Endothelial cell of umbilical vein (primary cell): ENCODE results near the gene CDT1. TPM values are rescaled to one million over a fixed set of nuclear protein-coding genes. Genes with fewer than 3 reads are reported as not detected.

ENCODE experiments used
- BruUV-seq: library from RNA; stranded (reverse); fragments of 400-500 nt; replicated peaks from 2 replicates; lab custom pipeline; 2021; lab: Mats Ljungman, UMichigan
- CTCF ChIA-PET: fragments of 300-600, 350-600 bp; sonication (Branson Sonifier 250); formaldehyde crosslinking; loops from one replicate; lab custom pipeline; 2021; ENCODE audit warnings: antibody characterized with exemption, inconsistent platforms; lab: Charles Lee
- POLR2A ChIA-PET: fragments of 300-600, 350-600 bp; sonication (Branson Sonifier 250); formaldehyde crosslinking; loops from one replicate; lab custom pipeline; 2021; ENCODE audit warnings: antibody characterized with exemption, inconsistent platforms; lab: Charles Lee
- DNase-seq: peaks from one replicate; pipeline ENCODE4 v3.0.0-alpha.2; 2011; ENCODE audit warnings: low read depth, low spot score
- FAIRE-seq: peaks from 2 replicates; lab custom pipeline; 2011; peaks lifted over from hg19 to GRCh38; lab: Jason Lieb, UNC
- H2AFZ ChIP-seq: 2 replicates; pipeline ENCODE4 v1.6.0; 2012; ENCODE audit warnings: low read depth, low read length, control low read depth, inconsistent platforms
- H3K27ac ChIP-seq: 2 replicates; pipeline ENCODE4 v1.5.1; 2011; ENCODE audit warnings: low read depth, mild to moderate bottlenecking, control low read depth, low read length, moderate library complexity; ENCODE audit not compliant: insufficient read depth
- H3K27me3 ChIP-seq, 2 experiments: 2 replicates each; pipeline versions ENCODE4 v1.6.0 to v1.6.1; 2011; ENCODE audit warnings: low read length in 2 of 2, mixed read lengths in 1 of 2; ENCODE audit not compliant: control insufficient read depth in 2 of 2, insufficient read depth in 2 of 2
- H3K36me3 ChIP-seq, 2 experiments: 2 replicates in 1 of 2; 3 replicates in 1 of 2; pipeline ENCODE4 v1.5.1; 2011; ENCODE audit warnings: low read length in 2 of 2, mild to moderate bottlenecking in 1 of 2, moderate library complexity in 1 of 2; ENCODE audit not compliant: control insufficient read depth in 2 of 2, insufficient read depth in 2 of 2; ENCODE audit errors: extremely low read depth in 1 of 2
- H3K4me1 ChIP-seq: 3 replicates; pipeline ENCODE4 v1.5.1; 2011; ENCODE audit warnings: mild to moderate bottlenecking, low read length; ENCODE audit not compliant: control insufficient read depth, insufficient read depth; ENCODE audit errors: extremely low read depth
- H3K4me2 ChIP-seq: 2 replicates; pipeline ENCODE4 v1.6.1; 2011; ENCODE audit warnings: low read length, control low read depth, mixed read lengths; ENCODE audit not compliant: insufficient read depth
- H3K4me3 ChIP-seq, 3 experiments: fragments of 200-600 bp in 1 of 3; sonication (generic), shearing (Covaris generic) in 1 of 3; replicated peaks in 1 of 3; 2 replicates each; pipeline ENCODE4 v1.5.1; 2011 to 2016; ENCODE audit warnings: control low read depth in 3 of 3, low read length in 3 of 3, mild to moderate bottlenecking in 2 of 3, inconsistent platforms in 1 of 3, low read depth in 1 of 3, moderate library complexity in 1 of 3; ENCODE audit not compliant: insufficient read depth in 1 of 3
- H3K79me2 ChIP-seq: 2 replicates; pipeline ENCODE4 v1.6.0; 2012; ENCODE audit warnings: low read length, inconsistent platforms; ENCODE audit not compliant: control insufficient read depth, insufficient read depth
- H3K9ac ChIP-seq: replicated peaks from 2 replicates; pipeline ENCODE3; 2011; ENCODE audit warnings: low read length, control low read depth; ENCODE audit not compliant: insufficient read depth; ENCODE audit errors: extremely low read depth
- H3K9me1 ChIP-seq: replicated peaks from 3 replicates; pipeline ENCODE4 v1.6.0; 2011; ENCODE audit warnings: mild to moderate bottlenecking, low read length; ENCODE audit not compliant: control insufficient read depth, insufficient read depth; ENCODE audit errors: extremely low read depth
- H3K9me3 ChIP-seq: replicated peaks from 2 replicates; pipeline ENCODE4 v1.5.1; 2012; ENCODE audit warnings: low read length, inconsistent platforms; ENCODE audit not compliant: control insufficient read depth, insufficient read depth
- H4K20me1 ChIP-seq: replicated peaks from 2 replicates; pipeline ENCODE3; 2011; ENCODE audit warnings: mild to moderate bottlenecking, low read length; ENCODE audit not compliant: control insufficient read depth, insufficient read depth; ENCODE audit errors: extremely low read depth
- EZH2 ChIP-seq: IDR thresholded peaks from 2 replicates; pipeline ENCODE4 v1.6.1; 2012; ENCODE audit warnings: borderline replicate concordance, low read depth, mild to moderate bottlenecking, moderate library complexity, low read length, inconsistent platforms; ENCODE audit not compliant: severe bottlenecking
- FOS ChIP-seq: IDR thresholded peaks from 2 replicates; pipeline ENCODE4 v1.6.1; 2011; ENCODE audit warnings: mild to moderate bottlenecking, low read length, moderate library complexity, borderline replicate concordance; ENCODE audit not compliant: insufficient read depth
- GATA2 ChIP-seq: IDR thresholded peaks from 2 replicates; pipeline ENCODE4 v1.7.0; 2011; ENCODE audit warnings: low read depth, mild to moderate bottlenecking, moderate library complexity, mixed read lengths, low read length; ENCODE audit not compliant: insufficient read length, insufficient read depth
- JUN ChIP-seq: IDR thresholded peaks from 2 replicates; pipeline ENCODE4 v1.6.1; 2011; ENCODE audit warnings: borderline replicate concordance, low read depth; ENCODE audit not compliant: insufficient read length, insufficient read depth
- MYC ChIP-seq: IDR thresholded peaks from one replicate; pipeline ENCODE4 v1.6.1; 2011; ENCODE audit warnings: mild to moderate bottlenecking, low read depth, low read length
- POLR2A ChIP-seq: IDR thresholded peaks from 2 replicates; pipeline ENCODE4 v1.6.1; 2012; ENCODE audit warnings: low read depth, mild to moderate bottlenecking, control low read depth, low read length
- POLR2AphosphoS5 ChIP-seq: IDR thresholded peaks from 2 replicates; pipeline ENCODE4 v1.6.1; 2012; ENCODE audit warnings: low read depth, mild to moderate bottlenecking, control low read depth, low read length, moderate library complexity; ENCODE audit not compliant: insufficient read depth
- dilution Hi-C: fragments of 300-500 bp; cut with MboI; formaldehyde crosslinking; loops from one replicate; pipeline ENCODE4 v1.15.0; 2019; ENCODE audit warnings: low sequenced_read_pairs; ENCODE audit not compliant: extremely low pct_ligation_motif_present
- intact Hi-C: fragments of 100-400 bp; cut with micrococcal nuclease; formaldehyde crosslinking; loops from one replicate; pipeline ENCODE4 v1.10.0; 2022
- polyA plus RNA-seq, 4 experiments: library from polyadenylated mRNA; depleted of rRNA in 3 of 4; stranded (reverse) in 3 of 4; unstranded in 1 of 4; fragments of >200 nt; gene quantifications; 2 replicates each; pipeline versions ENCODE4 v1.2.1 to v1.2.3, GENCODE V29; 2011 to 2012; ENCODE audit warnings: missing spikeins in 1 of 4
- total RNA-seq: library from RNA; stranded (reverse); gene quantifications from 2 replicates; pipeline ENCODE4 v1.2.3, GENCODE V29; 2021
- TF ChIP-seq, protein P1 (sequence below), 2 donors: IDR thresholded peaks; 1 replicate in 1 of 2; 2 replicates in 1 of 2; pipeline ENCODE4 v1.5.1; 2011; ENCODE audit warnings: low read length in 2 of 2, mild to moderate bottlenecking in 2 of 2, moderate library complexity in 2 of 2, control low read depth in 1 of 2, inconsistent platforms in 1 of 2, low read depth in 1 of 2; ENCODE audit not compliant: insufficient read depth in 1 of 2; ENCODE audit errors: extremely low read depth in 1 of 2
- TF ChIP-seq, protein P2 (sequence below): IDR thresholded peaks from 2 replicates; pipeline ENCODE4 v1.6.1; 2011; ENCODE audit not compliant: insufficient read depth, insufficient read length

The CDT1 gene
- total and polyA plus RNA-seq, 2 donors (not counting 3 experiments of a cell fraction or from before 2014, with no cell fraction given), result 15.6 to 30.6 TPM

DNA sequence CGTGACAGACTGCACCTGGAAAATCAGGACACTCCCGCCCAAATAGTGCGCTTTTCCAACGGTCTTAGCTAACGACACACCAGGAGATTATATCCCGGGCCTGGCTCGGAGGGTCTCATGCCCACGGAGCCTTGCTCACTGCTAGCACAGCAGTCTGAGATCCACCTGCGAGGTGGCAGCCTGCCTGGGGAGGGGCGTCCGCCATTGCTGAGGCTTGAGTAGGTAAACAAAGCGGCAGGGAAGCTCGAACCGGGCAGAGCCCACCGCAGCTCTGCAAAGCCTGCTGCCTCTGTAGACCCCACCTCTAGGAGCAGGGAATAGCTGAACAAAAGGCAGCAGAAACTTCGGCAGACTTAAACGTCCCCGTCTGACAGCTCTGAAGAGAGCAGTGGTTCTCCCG lies 48.0 kb downstream of the CDT1 start:
- Histone ChIP-seq H3K27me3 (no peaks in the 10 kb centered on the region), H3K9ac (no peak overlapping the region), H3K4me1 (no peaks in the 10 kb centered on the region), H3K4me3 (no peak overlapping the region), H3K27ac (no peak overlapping the region), H3K4me2 (no peak overlapping the region), H3K9me3 (no peaks in the 10 kb centered on the region), H2AFZ (no peak overlapping the region), H4K20me1 (no peaks in the 10 kb centered on the region), H3K36me3 (peaks cover 0 to 5% of the 10 kb centered on the region in 2 experiments), H3K79me2 (peaks cover 4% of the 10 kb centered on the region), H3K9me1 (no peaks in the 10 kb centered on the region)
- BruUV-seq, result no TSS peak
- POLR2A ChIA-PET, result no interaction called here
- TF ChIP-seq POLR2A (no peak), GATA2 (no peak), FOS (no peak), EZH2 (no peak), POLR2AphosphoS5 (no peak), MYC (no peak), JUN (no peak)
- TF ChIP-seq, protein P1, sequence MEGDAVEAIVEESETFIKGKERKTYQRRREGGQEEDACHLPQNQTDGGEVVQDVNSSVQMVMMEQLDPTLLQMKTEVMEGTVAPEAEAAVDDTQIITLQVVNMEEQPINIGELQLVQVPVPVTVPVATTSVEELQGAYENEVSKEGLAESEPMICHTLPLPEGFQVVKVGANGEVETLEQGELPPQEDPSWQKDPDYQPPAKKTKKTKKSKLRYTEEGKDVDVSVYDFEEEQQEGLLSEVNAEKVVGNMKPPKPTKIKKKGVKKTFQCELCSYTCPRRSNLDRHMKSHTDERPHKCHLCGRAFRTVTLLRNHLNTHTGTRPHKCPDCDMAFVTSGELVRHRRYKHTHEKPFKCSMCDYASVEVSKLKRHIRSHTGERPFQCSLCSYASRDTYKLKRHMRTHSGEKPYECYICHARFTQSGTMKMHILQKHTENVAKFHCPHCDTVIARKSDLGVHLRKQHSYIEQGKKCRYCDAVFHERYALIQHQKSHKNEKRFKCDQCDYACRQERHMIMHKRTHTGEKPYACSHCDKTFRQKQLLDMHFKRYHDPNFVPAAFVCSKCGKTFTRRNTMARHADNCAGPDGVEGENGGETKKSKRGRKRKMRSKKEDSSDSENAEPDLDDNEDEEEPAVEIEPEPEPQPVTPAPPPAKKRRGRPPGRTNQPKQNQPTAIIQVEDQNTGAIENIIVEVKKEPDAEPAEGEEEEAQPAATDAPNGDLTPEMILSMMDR (IDR thresholded peaks at IDR 0.05; ENCODE audit: extremely low read depth in 1 of 2, insufficient read depth in 1 of 2, low read depth in 1 of 2, low read length in 2 of 2), result no peak
- TF ChIP-seq, protein P2, sequence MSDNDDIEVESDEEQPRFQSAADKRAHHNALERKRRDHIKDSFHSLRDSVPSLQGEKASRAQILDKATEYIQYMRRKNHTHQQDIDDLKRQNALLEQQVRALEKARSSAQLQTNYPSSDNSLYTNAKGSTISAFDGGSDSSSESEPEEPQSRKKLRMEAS, result no peak
- intact Hi-C loops, result no loop called here
- FAIRE-seq (no peak), DNase-seq (no peak)
- CTCF ChIA-PET, result interaction anchor here (1.9 kb wide), 1 partner anchor 114 kb away, joined by 7 read pairs; no protein-coding TSS in a partner anchor
- dilution Hi-C loops, result no loop called here
